Measurements from ENCODE around the gene PTPRU. TPM values are rescaled to one million over a fixed set of nuclear protein-coding genes. Genes with fewer than 3 reads are reported as not detected.
A peak's percentile ranks its signal among the peaks of the same experiment; 100 is the strongest.

The PTPRU gene
- total and polyA plus RNA-seq, 2 of the 8 experiments (the other 6 are each of a cell fraction or from before 2014, with no cell fraction given): 33.8 to 41.8 TPM

DNA sequence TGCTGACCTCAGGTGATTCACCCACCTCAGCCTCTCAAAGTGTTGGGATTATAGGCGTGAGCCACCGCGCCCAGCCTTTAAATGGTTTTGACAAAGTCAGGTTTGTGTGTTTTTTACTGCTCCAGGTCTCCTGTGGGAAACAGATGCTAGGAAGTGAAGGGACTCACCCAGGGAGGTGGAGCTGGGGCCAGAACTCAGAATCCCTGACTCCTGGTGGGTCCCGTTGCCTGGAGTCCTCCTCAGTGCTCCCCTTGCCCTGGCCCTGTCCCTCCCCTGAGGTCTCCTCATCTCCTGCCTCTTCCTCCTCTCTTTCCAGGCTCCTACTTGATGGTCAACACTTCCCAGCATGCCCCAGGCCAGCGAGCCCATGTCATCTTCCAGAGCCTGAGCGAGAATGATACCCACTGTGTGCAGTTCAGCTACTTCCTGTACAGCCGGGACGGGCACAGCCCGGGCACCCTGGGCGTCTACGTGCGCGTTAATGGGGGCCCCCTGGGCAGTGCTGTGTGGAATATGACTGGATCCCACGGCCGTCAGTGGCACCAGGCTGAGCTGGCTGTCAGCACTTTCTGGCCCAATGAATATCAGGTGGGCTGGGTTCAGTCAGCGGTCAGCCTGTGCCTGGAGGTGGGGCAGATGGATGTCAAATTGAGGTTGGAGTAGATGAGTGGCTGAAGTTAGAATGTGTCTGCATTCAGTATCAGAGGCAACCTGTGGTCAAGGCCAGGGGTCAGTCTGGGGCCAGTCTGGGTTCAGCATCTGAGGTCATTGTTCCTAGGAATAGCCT lies 22.1 kb downstream of the PTPRU start:
- Histone ChIP-seq H3K23me2 (ENCODE audit: low read depth, low read length) (peaks cover 14% of the 10 kb centered on the region; the same call in 1 of the 2 replicates), H3K4ac (replicated peaks; ENCODE audit: insufficient read length, low read depth, low read length) (no peak overlapping the region), H3K27ac (ENCODE audit: low read depth, low read length) (no peak overlapping the region), H2BK5ac (ENCODE audit: low read depth, low read length) (no peak overlapping the region), H4K8ac (ENCODE audit: extremely low read depth, insufficient read depth, low read length) (no peak overlapping the region), H4K20me1 (replicated peaks in 1 of 2; ENCODE audit: control insufficient read depth in 1 of 2, insufficient read depth in 2 of 2, low read length in 2 of 2) (peaks cover 0 to 8% of the 10 kb centered on the region in 2 experiments), H3K56ac (replicated peaks; ENCODE audit: insufficient read length, low read depth, low read length) (no peak overlapping the region), H3K14ac (ENCODE audit: insufficient read length) (no peak overlapping the region), H2BK20ac (ENCODE audit: low read length) (no peak overlapping the region), H3K9ac (replicated peaks in 1 of 4; ENCODE audit: extremely low read depth in 1 of 4, low read depth in 3 of 4, low read length in 3 of 4) (no peak overlapping the region), H2BK15ac (ENCODE audit: low read length) (no peak overlapping the region), H2AK5ac (ENCODE audit: low read depth, low read length) (no peak overlapping the region), H3K18ac (ENCODE audit: extremely low read depth, low read length) (no peak overlapping the region), H4K5ac (ENCODE audit: insufficient read length, low read depth, low read length) (no peak overlapping the region), H2AFZ (ENCODE audit: low read length) (no peak overlapping the region), H3K27me3 (replicated peaks in 1 of 4; ENCODE audit: control insufficient read depth in 3 of 4, extremely low read depth in 1 of 4, insufficient read depth in 3 of 4, low read length in 3 of 4) (peaks cover 7 to 33% (median 27%) of the 10 kb centered on the region in 4 experiments), H3K9me3 (ENCODE audit: insufficient read depth in 2 of 2, low read depth in 1 of 2, low read length in 1 of 2) (no peaks in the 10 kb centered on the region), H2BK12ac (ENCODE audit: low read depth, low read length) (no peak overlapping the region), H3K36me3 (ENCODE audit: control insufficient read depth in 2 of 4, insufficient read depth in 4 of 4, low read length in 3 of 4) (no peaks in the 10 kb centered on the region; a peak in 1 of 8 replicates), H3K4me1 (replicated peaks in 1 of 4; ENCODE audit: control insufficient read depth in 3 of 4, insufficient read depth in 4 of 4, low read length in 3 of 4) (peaks cover 8 to 23% (median 16%) of the 10 kb centered on the region in 4 experiments), H2BK120ac (replicated peaks; ENCODE audit: low read depth, low read length) (no peak overlapping the region), H4K91ac (replicated peaks; ENCODE audit: insufficient read length, low read length) (no peak overlapping the region), H3K23ac (ENCODE audit: insufficient read length) (no peak overlapping the region), H3K79me2 (ENCODE audit: control insufficient read depth in 1 of 2, insufficient read depth in 2 of 2, low read length in 2 of 2) (no peaks in the 10 kb centered on the region), H3K4me3 (ENCODE audit: extremely low read depth in 1 of 4, insufficient read depth in 2 of 4, low read depth in 3 of 4, low read length in 4 of 4) (no peak overlapping the region), H3K79me1 (ENCODE audit: low read depth, low read length) (no peaks in the 10 kb centered on the region; the same call in 1 of the 2 replicates), H3K4me2 (ENCODE audit: insufficient read depth in 1 of 2, low read depth in 2 of 2, low read length in 2 of 2) (peak overlapping the region in 1 of 2 experiments; percentile 62; a peak in 1 of 4 replicates)
- 86% methylated on average over 16 of the region's 16 CpGs; no CpG with 5 or more reads in 1 of the 2 experiments for WGBS, 2 experiments (ENCODE audit: extremely low coverage in 1 of 2, insufficient coverage in 1 of 2, insufficient read length in 1 of 2, insufficient replicate concordance in 2 of 2, low coverage in 1 of 2, low lambda C conversion rate in 2 of 2, missing lambda C conversion rate in 1 of 2)
- POLR2A ChIA-PET (ENCODE audit: partially characterized antibody): interaction anchor here (0.7 to 2.6 kb wide), 8 partner anchors 8 to 28 kb away, joined by 3 to 11 read pairs (median 4); partner anchors contain the start of gene MECR
- FAIRE-seq: no peak
- DNase-seq (ENCODE audit: low read depth in 1 of 2, low spot score in 2 of 2): no peak
- CTCF ChIA-PET (ENCODE audit: partially characterized antibody): interaction anchor here (0.6 to 4.6 kb wide), 15 partner anchors 11 to 686 kb away, joined by 3 to 19 read pairs (median 4); no protein-coding TSS in a partner anchor
- TF ChIP-seq SUZ12 (IDR thresholded peaks at IDR 0.05; ENCODE audit: low read length) (no peak), EGR1 (IDR thresholded peaks at IDR 0.05; ENCODE audit: borderline replicate concordance, low read depth, low read length) (no peak), CEBPB (IDR thresholded peaks at IDR 0.05; ENCODE audit: low read depth, low read length) (no peak), RXRA (IDR thresholded peaks at IDR 0.05; ENCODE audit: insufficient read depth, low read depth, low read length) (no peak), SP1 (IDR thresholded peaks at IDR 0.05; ENCODE audit: low read depth, low read length) (no peak), NRF1 (IDR thresholded peaks at IDR 0.05; ENCODE audit: low read depth, low read length) (no peak), ZNF274 (IDR thresholded peaks at IDR 0.05; ENCODE audit: borderline replicate concordance, extremely low read depth, low read length) (no peak), TAF1 (IDR thresholded peaks at IDR 0.05; ENCODE audit: low read depth, low read length) (no peak)
- TF ChIP-seq, protein P1, sequence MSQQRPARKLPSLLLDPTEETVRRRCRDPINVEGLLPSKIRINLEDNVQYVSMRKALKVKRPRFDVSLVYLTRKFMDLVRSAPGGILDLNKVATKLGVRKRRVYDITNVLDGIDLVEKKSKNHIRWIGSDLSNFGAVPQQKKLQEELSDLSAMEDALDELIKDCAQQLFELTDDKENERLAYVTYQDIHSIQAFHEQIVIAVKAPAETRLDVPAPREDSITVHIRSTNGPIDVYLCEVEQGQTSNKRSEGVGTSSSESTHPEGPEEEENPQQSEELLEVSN (IDR thresholded peaks at IDR 0.05): no peak
- TF ChIP-seq, protein P2, sequence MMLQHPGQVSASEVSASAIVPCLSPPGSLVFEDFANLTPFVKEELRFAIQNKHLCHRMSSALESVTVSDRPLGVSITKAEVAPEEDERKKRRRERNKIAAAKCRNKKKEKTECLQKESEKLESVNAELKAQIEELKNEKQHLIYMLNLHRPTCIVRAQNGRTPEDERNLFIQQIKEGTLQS (IDR thresholded peaks at IDR 0.05; ENCODE audit: insufficient read depth, low read depth, low read length): no peak

Measured in H1 (cell line).